HepG2 (cell line): ENCODE results near the gene CACNA1H. TPM values are rescaled to one million over a fixed set of nuclear protein-coding genes. Genes with fewer than 3 reads are reported as not detected.

Experiments used
- ATAC-seq: fragments of 200-7000 bp; cut with Tn5 transposase; 3 replicates; pipeline ENCODE4 v1.9.1; 2020; ENCODE audit warnings: mild to moderate bottlenecking, moderate library complexity
- BruUV-seq: library from RNA; stranded (reverse); fragments of 400-500 nt; replicated peaks from 2 replicates; lab custom pipeline; 2021; lab: Mats Ljungman, UMichigan
- CTCF ChIA-PET: fragments of 300-600 bp; formaldehyde crosslinking; extraction: SDS; loops from one replicate; lab custom pipeline; 2021; ENCODE audit warnings: low total read pairs, inconsistent platforms, low intra/inter-chr PET ratio; lab: Yijun Ruan, JAX
- POLR2A ChIA-PET: fragments of 350-600 bp; sonication (Branson Sonifier 250); formaldehyde crosslinking; loops from one replicate; lab custom pipeline; 2020; ENCODE audit warnings: antibody characterized with exemption, inconsistent platforms; lab: Yijun Ruan, JAX
- DNase-seq: peaks from one replicate; pipeline ENCODE4 v3.0.0-alpha.2; 2015; ENCODE audit warnings: low spot score
- FAIRE-seq: peaks from 3 replicates; lab custom pipeline; 2011; peaks lifted over from hg19 to GRCh38; lab: Jason Lieb, UNC
- H2AFZ ChIP-seq: one replicate; pipeline ENCODE4 v1.6.1; 2011; ENCODE audit warnings: low read length, inconsistent platforms
- H3K27ac ChIP-seq: fragments of 300-600 bp; 3 replicates; pipeline ENCODE4 v1.8.0; 2011; ENCODE audit warnings: mixed run types, mild to moderate bottlenecking, mixed read lengths, low read length, inconsistent platforms; ENCODE audit not compliant: insufficient read depth; ENCODE audit errors: extremely low read length
- H3K27me3 ChIP-seq, 2 experiments: fragments of 200-600 bp in 1 of 2; 2 replicates in 1 of 2; 3 replicates in 1 of 2; pipeline versions ENCODE4 v1.6.0 to v1.8.0; 2011; ENCODE audit warnings: low read length in 2 of 2, mild to moderate bottlenecking in 2 of 2, moderate library complexity in 2 of 2, inconsistent platforms in 1 of 2; ENCODE audit not compliant: insufficient read depth in 2 of 2, control insufficient read depth in 1 of 2
- H3K36me3 ChIP-seq, 2 experiments: fragments of 200-600 bp in 1 of 2; replicated peaks in 1 of 2; 2 replicates in 1 of 2; 3 replicates in 1 of 2; pipeline versions ENCODE4 v1.5.1 to v1.8.0; 2011; ENCODE audit warnings: low read length in 2 of 2, inconsistent platforms in 1 of 2; ENCODE audit not compliant: insufficient read depth in 2 of 2, control insufficient read depth in 1 of 2
- H3K4me1 ChIP-seq: 2 replicates; pipeline ENCODE4 v1.5.1; 2012; ENCODE audit warnings: low read length, inconsistent platforms; ENCODE audit not compliant: insufficient read depth
- H3K4me2 ChIP-seq: 2 replicates; pipeline ENCODE4 v1.6.0; 2011; ENCODE audit warnings: low read depth, low read length, inconsistent platforms
- H3K4me3 ChIP-seq, 3 experiments: fragments of 200-600 bp in 1 of 3; sonication (generic), shearing (Covaris generic) in 1 of 3; replicated peaks in 1 of 3; 2 replicates each; pipeline ENCODE4 v1.5.1; 2011 to 2016; ENCODE audit warnings: low read length in 3 of 3, inconsistent platforms in 2 of 3, low read depth in 2 of 3, mild to moderate bottlenecking in 2 of 3, control low read depth in 1 of 3, mixed read lengths in 1 of 3; ENCODE audit not compliant: insufficient read depth in 1 of 3
- H3K79me2 ChIP-seq: one replicate; pipeline ENCODE4 v1.6.1; 2011; ENCODE audit warnings: low read length, inconsistent platforms; ENCODE audit not compliant: insufficient read depth
- H3K9ac ChIP-seq: 2 replicates; pipeline ENCODE4 v1.6.0; 2011; ENCODE audit warnings: mild to moderate bottlenecking, low read depth, low read length, inconsistent platforms; ENCODE audit not compliant: insufficient read depth
- H3K9me3 ChIP-seq: 2 replicates; pipeline ENCODE4 v1.5.1; 2012; ENCODE audit warnings: mild to moderate bottlenecking, low read length
- H4K20me1 ChIP-seq: 2 replicates; pipeline ENCODE4 v1.6.0; 2011; ENCODE audit warnings: inconsistent platforms, mild to moderate bottlenecking, low read length, moderate library complexity; ENCODE audit not compliant: insufficient read depth
- CC2D1A ChIP-seq: sonication (generic); formaldehyde crosslinking; IDR thresholded peaks from 2 replicates; pipeline ENCODE4 v1.8.1; 2023; ENCODE audit warnings: mild to moderate bottlenecking, missing genetic modification reagents
- FOSL1 ChIP-seq: sonication (generic); formaldehyde crosslinking; IDR thresholded peaks from 2 replicates; pipeline ENCODE4 v1.9.0; 2021; ENCODE audit warnings: missing genetic modification reagents, borderline replicate concordance
- FOXA1 ChIP-seq, 2 experiments: fragments of 450-650 bp in 1 of 2; sonication (generic) in 1 of 2; formaldehyde crosslinking in 1 of 2; IDR thresholded peaks; 2 replicates each; pipeline versions ENCODE4 v1.4.0 to v1.6.1; 2016 to 2020; ENCODE audit warnings: missing genetic modification reagents in 1 of 2
- GTF2F1 ChIP-seq: fragments of 150-350 bp; IDR thresholded peaks from 2 replicates; pipeline ENCODE4 v1.6.1; 2014; ENCODE audit warnings: low read length
- IRF2 ChIP-seq: IDR thresholded peaks from 2 replicates; pipeline ENCODE4 v1.6.1; 2018; ENCODE audit warnings: missing genetic modification reagents, missing compliant biosample characterization
- NFIC ChIP-seq: IDR thresholded peaks from 2 replicates; pipeline ENCODE4 v1.6.1; 2012; ENCODE audit warnings: mild to moderate bottlenecking, low read length, inconsistent platforms
- PHB2 ChIP-seq: fragments of 450-650 bp; IDR thresholded peaks from 2 replicates; pipeline ENCODE4 v1.6.1; 2018; ENCODE audit not compliant: partially characterized antibody
- PHF20 ChIP-seq: sonication (generic); formaldehyde crosslinking; IDR thresholded peaks from 2 replicates; pipeline ENCODE4 v1.5.0; 2020; ENCODE audit warnings: mild to moderate bottlenecking, missing genetic modification reagents
- POGZ ChIP-seq: sonication (generic); formaldehyde crosslinking; IDR thresholded peaks from 2 replicates; pipeline ENCODE4 v1.4.0; 2020; ENCODE audit warnings: mild to moderate bottlenecking, missing genetic modification reagents
- SMYD3 ChIP-seq: sonication (generic); formaldehyde crosslinking; IDR thresholded peaks from 2 replicates; pipeline ENCODE4 v1.8.1; 2023; ENCODE audit warnings: mild to moderate bottlenecking, missing genetic modification reagents
- TARDBP ChIP-seq: sonication (generic); formaldehyde crosslinking; IDR thresholded peaks from 2 replicates; pipeline ENCODE4 v1.8.0; 2022; ENCODE audit warnings: mild to moderate bottlenecking, missing genetic modification reagents
- ZBTB42 ChIP-seq: sonication (generic); formaldehyde crosslinking; IDR thresholded peaks from 2 replicates; pipeline ENCODE4 v1.5.0; 2020; ENCODE audit warnings: mild to moderate bottlenecking, missing genetic modification reagents
- ZKSCAN1 ChIP-seq: fragments of 150-350 bp; IDR thresholded peaks from 2 replicates; pipeline ENCODE4 v1.6.1; 2014; ENCODE audit warnings: low read length
- ZNF572 ChIP-seq: sonication (generic); formaldehyde crosslinking; IDR thresholded peaks from 2 replicates; pipeline ENCODE4 v1.5.1; 2020; ENCODE audit warnings: mild to moderate bottlenecking, missing genetic modification reagents
- ZNF616 ChIP-seq: sonication (generic); formaldehyde crosslinking; IDR thresholded peaks from 2 replicates; pipeline ENCODE4 v1.5.0; 2020; ENCODE audit warnings: low read depth, mild to moderate bottlenecking, missing genetic modification reagents
- ZNF678 ChIP-seq: sonication (generic); formaldehyde crosslinking; IDR thresholded peaks from 2 replicates; pipeline ENCODE4 v1.4.0; 2020; ENCODE audit warnings: mild to moderate bottlenecking, missing genetic modification reagents
- ZNF761 ChIP-seq: sonication (generic); formaldehyde crosslinking; conservative IDR thresholded peaks from 2 replicates; pipeline ENCODE4 v1.4.0; 2020; ENCODE audit warnings: mild to moderate bottlenecking, missing genetic modification reagents
- ZNF766 ChIP-seq: sonication (generic); formaldehyde crosslinking; IDR thresholded peaks from 2 replicates; pipeline ENCODE4 v1.5.0; 2020; ENCODE audit warnings: missing genetic modification reagents, borderline replicate concordance
- WGBS: methylation state at CpG from one replicate; pipeline ENCODE4 v1.1.6; 2017; ENCODE audit warnings: low lambda C conversion rate; 5-methylcytosine and 5-hydroxymethylcytosine counted together
- in situ Hi-C: cut with HindIII; loops from 2 replicates; pipeline ENCODE4 v1.10.0; 2017; ENCODE audit warnings: low pct_unique_long_range_greater_than_20kb; ENCODE audit not compliant: extremely low pct_ligation_motif_present
- intact Hi-C: fragments of 100-400 bp; cut with micrococcal nuclease; formaldehyde crosslinking; loops from one replicate; pipeline ENCODE4 v1.10.0; 2022; ENCODE audit not compliant: unreplicated experiment
- polyA plus RNA-seq, 8 experiments: library from polyadenylated mRNA; depleted of rRNA in 3 of 8; stranded (reverse) in 7 of 8; unstranded in 1 of 8; fragments of >200 nt; fragmentation: Illumina TruSeq in 4 of 8; extraction: Trizol in 4 of 8; gene quantifications; 2 replicates each; pipeline versions ENCODE4 v1.2.1 to v1.2.3, GENCODE V29; 2011 to 2016; ENCODE audit warnings: low read depth in 4 of 8, missing spikeins in 1 of 8, mixed read lengths in 1 of 8; ENCODE audit not compliant: insufficient read depth in 1 of 8
- total RNA-seq, 5 experiments: library from RNA; depleted of rRNA; stranded (reverse); fragments of >200 nt; fragmentation: Illumina TruSeq; extraction: Trizol; gene quantifications; 2 replicates each; pipeline ENCODE4 v1.2.3, GENCODE V29; 2016; ENCODE audit warnings: low read depth in 1 of 5
- TF ChIP-seq, protein P1 (sequence below): sonication (generic); formaldehyde crosslinking; IDR thresholded peaks from 2 replicates; pipeline ENCODE4 v1.8.1; 2023; ENCODE audit warnings: mild to moderate bottlenecking, missing genetic modification reagents
- TF ChIP-seq, protein P2 (sequence below): sonication (generic); formaldehyde crosslinking; IDR thresholded peaks from 2 replicates; pipeline ENCODE4 v1.5.1; 2020; ENCODE audit warnings: mild to moderate bottlenecking, missing genetic modification reagents, borderline replicate concordance

The CACNA1H gene
- total and polyA plus RNA-seq, 2 of the 13 experiments (the other 11 are each of a cell fraction or from before 2014, with no cell fraction given) = 0.40 to 1.8 TPM

DNA sequence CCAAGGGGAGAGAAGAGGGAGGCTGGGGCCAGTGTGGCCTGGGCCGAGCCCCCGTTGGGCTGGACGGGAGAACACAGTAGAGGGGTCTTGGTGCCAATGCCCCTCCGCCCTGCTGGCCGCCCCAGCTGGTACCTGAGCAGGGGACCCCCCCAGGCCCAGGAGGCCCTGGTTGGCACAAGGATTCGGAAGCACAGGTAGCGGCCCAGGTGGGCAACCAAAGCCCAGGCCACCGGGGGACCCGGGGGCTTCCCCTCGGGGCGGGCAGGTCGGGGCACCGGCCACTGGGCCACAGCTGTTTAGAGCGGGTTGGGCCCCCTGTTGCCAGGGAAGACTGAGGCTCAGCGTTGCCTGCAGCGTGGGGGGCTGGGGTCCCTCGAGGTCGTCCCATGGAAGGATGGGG is 28.6 kb upstream of the CACNA1H start:
- Histone ChIP-seq H3K27ac (no peak overlapping the region), H3K79me2 (no peaks in the 10 kb centered on the region), H4K20me1 (0 out of 2 replicates have a peak, but pooled peaks cover 3% of the 10 kb centered on the region), H3K36me3 (no peaks in the 10 kb centered on the region), H3K4me1 (no peaks in the 10 kb centered on the region), H3K27me3 (peaks cover 26 to 88% of the 10 kb centered on the region in 2 experiments; a peak in 4 of 5 replicates), H2AFZ (no peak overlapping the region), H3K4me2 (no peak overlapping the region), H3K9ac (no peak overlapping the region), H3K9me3 (no peaks in the 10 kb centered on the region), H3K4me3 (no peak overlapping the region)
- WGBS = no CpG with 5 or more reads among the region's 18 CpGs
- ATAC-seq (no peak), FAIRE-seq (no peak), DNase-seq (no peak)
- intact Hi-C loops (no loop called here), in situ Hi-C loops (no loop called here)
- TF ChIP-seq CC2D1A (CRISPR knock-in tag) = no peak
- no peak for TF ChIP-seq IRF2 (CRISPR knock-in tag)
- TF ChIP-seq, protein P1, sequence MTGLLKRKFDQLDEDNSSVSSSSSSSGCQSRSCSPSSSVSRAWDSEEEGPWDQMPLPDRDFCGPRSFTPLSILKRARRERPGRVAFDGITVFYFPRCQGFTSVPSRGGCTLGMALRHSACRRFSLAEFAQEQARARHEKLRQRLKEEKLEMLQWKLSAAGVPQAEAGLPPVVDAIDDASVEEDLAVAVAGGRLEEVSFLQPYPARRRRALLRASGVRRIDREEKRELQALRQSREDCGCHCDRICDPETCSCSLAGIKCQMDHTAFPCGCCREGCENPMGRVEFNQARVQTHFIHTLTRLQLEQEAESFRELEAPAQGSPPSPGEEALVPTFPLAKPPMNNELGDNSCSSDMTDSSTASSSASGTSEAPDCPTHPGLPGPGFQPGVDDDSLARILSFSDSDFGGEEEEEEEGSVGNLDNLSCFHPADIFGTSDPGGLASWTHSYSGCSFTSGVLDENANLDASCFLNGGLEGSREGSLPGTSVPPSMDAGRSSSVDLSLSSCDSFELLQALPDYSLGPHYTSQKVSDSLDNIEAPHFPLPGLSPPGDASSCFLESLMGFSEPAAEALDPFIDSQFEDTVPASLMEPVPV (CRISPR knock-in tag) = no peak
- TF ChIP-seq SMYD3 (CRISPR knock-in tag) = no peak
- no peak for TF ChIP-seq ZKSCAN1
- no peak for TF ChIP-seq PHB2
- TF ChIP-seq FOXA1 (IDR thresholded peaks at IDR 0.05) = no peak
- no peak for TF ChIP-seq FOXA1 (CRISPR knock-in tag; IDR thresholded peaks at IDR 0.05)
- no peak for TF ChIP-seq ZNF572 (CRISPR knock-in tag)
- TF ChIP-seq POGZ = no peak
- TF ChIP-seq PHF20 (CRISPR knock-in tag) = no peak
- TF ChIP-seq ZNF761 (CRISPR knock-in tag) = no peak
- no peak for TF ChIP-seq ZNF766
- TF ChIP-seq ZBTB42 (CRISPR knock-in tag) = no peak
- no peak for TF ChIP-seq ZNF678
- no peak for TF ChIP-seq GTF2F1
- no peak for TF ChIP-seq ZNF616
- no peak for TF ChIP-seq FOSL1
- TF ChIP-seq, protein P2, sequence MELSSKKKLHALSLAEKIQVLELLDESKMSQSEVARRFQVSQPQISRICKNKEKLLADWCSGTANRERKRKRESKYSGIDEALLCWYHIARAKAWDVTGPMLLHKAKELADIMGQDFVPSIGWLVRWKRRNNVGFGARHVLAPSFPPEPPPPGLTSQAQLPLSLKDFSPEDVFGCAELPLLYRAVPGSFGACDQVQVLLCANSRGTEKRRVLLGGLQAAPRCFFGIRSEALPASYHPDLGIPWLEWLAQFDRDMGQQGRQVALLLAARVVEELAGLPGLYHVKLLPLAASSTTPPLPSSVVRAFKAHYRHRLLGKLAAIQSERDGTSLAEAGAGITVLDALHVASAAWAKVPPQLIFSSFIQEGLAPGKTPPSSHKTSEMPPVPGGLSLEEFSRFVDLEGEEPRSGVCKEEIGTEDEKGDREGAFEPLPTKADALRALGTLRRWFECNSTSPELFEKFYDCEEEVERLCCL (CRISPR knock-in tag) = no peak
- TF ChIP-seq TARDBP = no peak
- TF ChIP-seq NFIC = no peak
- ChIA-PET CTCF (no interaction called here), POLR2A (no interaction called here)
- BruUV-seq = no TSS peak
